IPS DF 4.7 (cell line): ENCODE measurements around the gene SNAP23.
"Not testable (repeated sequence)": the region's sequence is repeated elsewhere in the genome, so short reads cannot be mapped to it uniquely, and the experiment has no call there.

Experiments used
- DNase-seq: peaks from one replicate; pipeline ENCODE4 v3.0.0-alpha.2; 2013; ENCODE audit warnings: low spot score; ENCODE audit errors: extremely low read depth

SNAP23 gene

DNA sequence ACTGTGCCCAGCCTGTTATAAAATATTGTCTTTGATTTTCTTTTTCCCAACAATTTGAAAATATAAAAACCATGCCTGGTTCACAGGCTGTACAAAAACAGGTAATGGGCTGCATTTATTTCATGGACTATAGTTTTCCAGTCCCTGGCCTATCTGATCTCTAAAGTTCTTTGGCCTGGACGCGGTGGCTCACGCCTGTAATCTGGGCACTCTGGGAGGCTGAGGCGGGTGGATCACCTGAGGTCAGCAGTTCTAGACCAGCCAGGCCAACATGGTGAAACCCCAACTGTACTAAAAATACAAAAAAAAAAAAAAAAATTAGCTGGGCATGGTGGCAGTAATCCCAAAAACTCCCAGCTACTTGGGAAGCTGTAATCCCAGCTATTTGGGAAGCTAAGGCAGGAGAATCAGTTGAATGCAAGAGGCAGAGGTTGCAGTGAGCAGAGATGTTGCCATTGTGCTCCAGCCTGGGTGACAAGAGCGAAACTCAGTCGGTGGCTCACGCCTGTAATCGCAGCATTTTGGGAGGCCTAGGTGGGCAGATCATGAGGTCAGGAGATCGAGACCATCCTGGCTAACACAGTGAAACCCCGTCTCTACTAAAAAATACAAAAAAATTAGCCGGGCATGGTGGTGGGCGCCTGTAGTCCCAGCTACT is 61.2 kb downstream of the SNAP23 start:
- not testable (repeated sequence) for DNase-seq

DNA sequence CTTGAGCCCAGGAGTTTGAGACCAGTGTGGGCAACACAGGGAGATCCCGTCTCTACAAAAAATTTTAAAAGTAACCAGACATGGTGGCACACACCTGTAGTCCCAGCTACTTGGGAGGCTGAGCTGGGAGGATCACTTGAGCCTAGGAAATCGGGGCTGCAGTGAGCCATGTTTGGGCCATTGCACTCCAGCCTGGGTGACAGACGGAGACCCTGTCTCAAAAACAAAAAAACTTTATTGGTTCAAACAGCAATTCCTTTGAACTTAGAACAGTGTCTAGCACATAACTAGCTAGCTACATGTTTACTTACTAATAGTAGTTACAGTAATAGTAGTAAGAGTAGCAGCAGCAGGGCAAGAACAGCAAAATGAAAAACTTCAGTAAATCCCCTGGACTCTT is 63.3 kb downstream of the SNAP23 start:
- DNase-seq, result no peak

DNA sequence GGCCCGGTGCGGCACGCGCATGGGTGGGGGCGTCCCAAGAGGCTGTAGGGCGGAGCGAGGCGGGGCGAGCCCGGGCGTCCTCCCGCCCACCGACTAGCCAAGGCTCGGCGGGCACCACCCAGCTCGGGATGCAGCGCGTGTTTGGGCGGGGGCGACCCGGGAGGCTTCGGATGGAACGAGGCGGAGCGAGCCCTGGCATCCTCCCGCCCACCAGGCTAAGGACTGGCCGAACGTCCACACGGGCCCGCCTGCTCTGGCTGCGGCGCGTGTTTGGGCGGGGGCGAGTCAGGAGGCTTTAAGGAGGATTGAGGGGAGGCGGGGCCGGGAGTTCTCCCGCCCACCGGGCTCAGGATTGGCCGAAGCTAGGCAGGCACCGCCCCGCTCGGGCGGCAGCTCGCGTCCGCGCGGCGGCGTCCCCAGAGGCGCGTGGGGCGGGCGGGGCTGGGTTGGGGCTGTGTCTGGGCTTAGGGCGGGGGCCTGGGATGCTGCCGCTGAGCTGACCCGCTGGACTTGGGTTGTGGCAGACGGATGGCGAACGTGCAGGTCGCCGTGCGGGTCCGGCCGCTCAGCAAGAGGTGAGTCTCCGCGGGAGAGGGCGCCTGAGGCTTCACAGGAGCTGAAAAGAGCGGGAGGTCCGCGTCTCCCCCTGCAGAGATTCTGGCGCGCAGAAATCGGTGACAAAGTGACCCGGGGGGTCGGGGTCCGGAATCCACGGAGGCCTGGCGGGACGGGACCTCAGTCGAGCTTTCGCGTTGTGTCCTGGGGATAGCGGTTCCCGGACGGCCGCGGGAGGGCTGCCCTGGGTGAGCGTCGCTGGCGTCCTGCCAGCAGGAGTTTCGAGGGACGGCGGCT is 80.0 kb downstream of the SNAP23 start, which contains the start of gene STARD9:
Gene STARD9 (plus strand): TSS at position 419 of the 852 bp plus-strand sequence. CDS start 110 bp downstream, at position 529.
- DNase-seq, result peak; percentile 81

DNA sequence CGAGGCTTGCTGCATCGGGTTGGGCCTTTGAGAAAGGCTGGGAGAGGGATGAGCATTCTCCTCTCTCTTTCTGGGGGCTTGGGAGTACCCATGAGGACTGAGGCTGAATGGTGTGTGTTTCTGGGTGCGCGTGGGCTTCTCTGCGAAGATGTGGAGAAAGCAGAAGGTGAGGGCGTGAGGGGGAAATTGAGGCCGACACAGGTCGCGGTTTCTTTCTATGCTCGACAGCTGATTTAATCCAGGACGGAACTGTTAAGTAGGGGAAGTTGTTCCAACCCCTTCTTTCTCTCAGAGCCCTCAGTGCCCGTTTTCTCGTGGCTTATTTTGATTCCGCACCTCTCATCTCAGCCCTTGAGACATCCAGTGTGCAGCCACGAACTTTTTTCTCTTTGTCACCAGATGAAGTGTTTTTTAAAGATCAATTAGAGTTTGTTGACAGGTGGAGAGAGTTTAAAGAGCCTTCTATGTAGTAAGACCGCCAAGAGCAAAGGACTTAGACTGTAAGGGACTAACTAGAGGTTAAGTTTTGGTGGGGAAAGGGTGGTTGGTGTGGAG is 80.7 kb downstream of the SNAP23 start:
- DNase-seq, result no peak

DNA sequence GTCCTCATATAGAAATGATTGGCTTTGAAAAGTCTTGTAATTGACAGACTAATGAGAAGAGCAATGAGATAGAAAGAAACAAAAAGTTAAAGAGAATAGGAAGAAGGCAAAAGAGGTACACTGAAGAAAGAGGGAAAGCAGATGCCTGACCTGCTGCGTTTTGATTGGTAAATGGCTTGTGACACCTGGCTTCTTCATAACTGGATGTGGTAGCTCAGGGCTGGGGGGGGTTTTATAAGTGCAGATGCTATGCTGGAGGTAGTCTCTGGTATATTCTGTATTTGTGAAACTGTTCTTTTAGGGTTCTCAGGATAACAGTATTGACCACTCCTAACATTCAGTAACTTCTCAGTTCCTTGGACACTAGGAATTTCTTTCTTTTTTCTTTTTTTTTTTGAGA is 81.3 kb downstream of the SNAP23 start:
- no peak for DNase-seq

DNA sequence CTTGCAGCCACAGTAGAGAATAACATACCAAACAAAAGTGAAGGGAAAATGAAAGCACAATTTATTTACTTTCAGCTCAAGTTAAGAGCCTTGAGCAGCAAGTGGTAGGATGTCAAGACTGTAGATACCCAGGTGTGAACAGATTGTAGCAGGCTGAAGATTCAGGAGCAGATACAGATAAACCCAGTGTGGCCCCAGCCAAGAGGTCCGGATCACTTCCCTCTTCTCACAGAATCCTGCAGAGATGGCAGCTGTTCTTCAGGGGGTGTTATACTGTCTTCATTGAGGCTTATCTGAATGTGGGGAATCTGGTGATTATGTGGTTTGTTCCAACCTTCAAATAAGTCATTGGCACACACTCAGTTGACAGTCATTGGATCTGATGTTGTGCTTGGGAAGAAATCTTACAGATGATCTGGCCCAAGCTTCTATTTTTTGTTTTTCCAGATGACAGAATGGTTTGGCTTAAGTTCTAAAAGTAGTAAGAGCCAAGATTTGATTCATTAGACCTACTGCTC is 82.1 kb downstream of the SNAP23 start:
- DNase-seq, result no peak

DNA sequence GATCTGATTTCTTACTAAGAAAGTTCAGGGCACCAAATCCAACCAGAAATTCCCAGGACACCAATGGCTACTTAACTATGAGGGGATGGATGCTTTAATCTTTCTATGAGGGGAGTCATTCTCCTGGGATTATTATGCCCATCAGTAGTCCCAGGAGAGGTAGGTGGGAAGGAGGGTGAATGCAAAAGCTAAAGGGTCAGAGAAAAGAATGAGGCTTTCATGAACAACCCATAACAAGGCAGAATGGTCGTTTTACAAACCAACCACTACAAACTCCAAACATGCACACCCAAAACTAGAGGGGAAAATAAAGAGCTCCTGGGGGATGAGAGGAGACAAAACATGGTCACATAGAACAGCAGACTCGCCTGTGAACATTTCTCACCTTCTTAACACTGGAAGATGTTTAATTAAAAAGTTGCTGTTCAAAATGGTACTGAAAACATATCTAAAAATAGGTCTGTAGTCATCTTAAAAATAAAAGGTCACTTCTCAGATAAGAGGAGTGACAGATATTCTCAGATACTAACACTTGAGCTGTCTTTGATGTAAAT is 83.6 kb downstream of the SNAP23 start:
- no peak for DNase-seq

DNA sequence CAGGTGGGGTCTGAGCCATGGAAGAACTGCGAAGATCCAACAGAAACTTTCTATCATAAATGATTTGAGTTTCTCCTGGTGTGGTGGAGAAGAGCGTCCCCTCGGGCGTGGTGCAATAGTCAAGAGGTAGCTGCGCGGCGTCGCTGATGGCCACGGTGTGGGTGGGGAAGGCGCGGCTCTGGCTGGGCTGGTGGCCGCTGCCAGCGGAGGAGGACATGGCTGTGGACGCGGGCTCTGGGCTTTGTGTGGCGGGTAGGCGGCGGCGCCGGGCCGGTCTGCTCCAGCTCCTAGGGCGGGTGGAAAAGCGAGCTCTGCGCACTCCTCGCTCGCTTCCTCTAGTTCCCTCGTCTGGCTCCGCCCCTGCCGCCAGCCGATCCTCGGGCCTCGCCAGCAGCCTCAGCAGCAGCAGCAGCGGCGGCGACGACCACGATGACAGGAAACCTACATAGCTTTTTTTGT is 85.9 kb downstream of the SNAP23 start:
- no peak for DNase-seq
